ENCODE data around the gene GRIK5.

DNA sequence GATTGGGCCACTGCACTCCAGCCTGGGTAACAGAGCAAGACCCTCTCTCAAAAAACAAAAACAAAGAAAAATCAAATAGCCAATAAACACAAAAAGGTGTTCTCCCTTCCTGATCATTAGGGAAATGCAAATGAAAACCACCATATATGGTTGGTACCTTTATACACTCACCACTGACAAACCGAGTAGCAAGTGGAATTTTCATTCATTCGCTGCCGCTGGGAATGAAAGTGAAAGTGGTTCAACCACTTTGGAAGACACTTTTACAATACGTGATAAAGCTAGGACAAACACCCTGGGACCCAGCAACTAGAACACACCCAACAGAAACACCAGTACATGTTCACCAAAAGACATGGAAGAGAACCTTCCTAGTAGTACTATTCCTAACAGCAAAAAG is 21.0 kb downstream of the GRIK5 start:
- TF ChIP-seq FOXP2 (optimal IDR thresholded peaks at IDR 0.05; ENCODE audit: borderline replicate concordance, extremely low read depth, extremely low read length, insufficient read depth), result no peak
- TF ChIP-seq POLR2AphosphoS5 (IDR thresholded peaks at IDR 0.05; ENCODE audit: low read depth, low read length), result no peak
- TF ChIP-seq TAF1 (IDR thresholded peaks at IDR 0.05; ENCODE audit: borderline replicate concordance, insufficient read depth, low read length), result no peak

Data from PFSK-1 (cell line).